HG02759 (cell line): ENCODE data around the gene UVSSA.

Experiments
- ATAC-seq: cut with Tn5 transposase; IDR thresholded peaks from one replicate; pipeline ENCODE4 v1.9.1; 2021; ENCODE audit warnings: mild to moderate bottlenecking, moderate library complexity; ENCODE audit not compliant: unreplicated experiment

The UVSSA gene

GRCh38 chr4:1346781-1347409 lies at the start of gene UVSSA:
TSS of gene UVSSA (plus strand) at chr4:1347208. CDS start at chr4:1348092, 884 bp downstream.
- ATAC-seq, result peak; percentile 93

- no peak for ATAC-seq
These were observed 49.3 kb upstream of the UVSSA start for GRCh38 chr4:1297456-1298325.

GRCh38 chr4:1298461-1298860 lies 48.5 kb upstream of the UVSSA start:
- no peak for ATAC-seq

- ATAC-seq, result no peak
These were observed 47.6 kb upstream of the UVSSA start for GRCh38 chr4:1299301-1299860.

GRCh38 chr4:1300466-1301455 lies 46.2 kb upstream of the UVSSA start:
- ATAC-seq, result no peak

- ATAC-seq, result no peak
These were observed 44.8 kb upstream of the UVSSA start for GRCh38 chr4:1302159-1302558.

GRCh38 chr4:1305261-1305711 lies 41.7 kb upstream of the UVSSA start:
- ATAC-seq, result no peak

GRCh38 chr4:1305781-1306455 lies 41.1 kb upstream of the UVSSA start:
- no peak for ATAC-seq

GRCh38 chr4:1307951-1308735 lies 38.9 kb upstream of the UVSSA start:
- no peak for ATAC-seq

GRCh38 chr4:1309261-1310010 lies 37.6 kb upstream of the UVSSA start:
- ATAC-seq, result peak; percentile 95

GRCh38 chr4:1310031-1310795 lies 36.8 kb upstream of the UVSSA start:
- ATAC-seq, result no peak

- ATAC-seq, result no peak
These were observed 36.0 kb upstream of the UVSSA start for GRCh38 chr4:1310796-1311631.

- ATAC-seq, result no peak
These were observed 34.0 kb upstream of the UVSSA start for GRCh38 chr4:1312821-1313640.

GRCh38 chr4:1315306-1315705 lies 31.7 kb upstream of the UVSSA start:
- ATAC-seq, result no peak

GRCh38 chr4:1315836-1316536 lies 31.0 kb upstream of the UVSSA start:
- no peak for ATAC-seq
